ENCODE data around the gene TMEM44. TPM values are rescaled to one million over a fixed set of nuclear protein-coding genes. Genes with fewer than 3 reads are reported as not detected.

The TMEM44 gene
- total and polyA plus RNA-seq, 8 donors, result 13.4 to 46.2 (median 34.9) TPM

DNA sequence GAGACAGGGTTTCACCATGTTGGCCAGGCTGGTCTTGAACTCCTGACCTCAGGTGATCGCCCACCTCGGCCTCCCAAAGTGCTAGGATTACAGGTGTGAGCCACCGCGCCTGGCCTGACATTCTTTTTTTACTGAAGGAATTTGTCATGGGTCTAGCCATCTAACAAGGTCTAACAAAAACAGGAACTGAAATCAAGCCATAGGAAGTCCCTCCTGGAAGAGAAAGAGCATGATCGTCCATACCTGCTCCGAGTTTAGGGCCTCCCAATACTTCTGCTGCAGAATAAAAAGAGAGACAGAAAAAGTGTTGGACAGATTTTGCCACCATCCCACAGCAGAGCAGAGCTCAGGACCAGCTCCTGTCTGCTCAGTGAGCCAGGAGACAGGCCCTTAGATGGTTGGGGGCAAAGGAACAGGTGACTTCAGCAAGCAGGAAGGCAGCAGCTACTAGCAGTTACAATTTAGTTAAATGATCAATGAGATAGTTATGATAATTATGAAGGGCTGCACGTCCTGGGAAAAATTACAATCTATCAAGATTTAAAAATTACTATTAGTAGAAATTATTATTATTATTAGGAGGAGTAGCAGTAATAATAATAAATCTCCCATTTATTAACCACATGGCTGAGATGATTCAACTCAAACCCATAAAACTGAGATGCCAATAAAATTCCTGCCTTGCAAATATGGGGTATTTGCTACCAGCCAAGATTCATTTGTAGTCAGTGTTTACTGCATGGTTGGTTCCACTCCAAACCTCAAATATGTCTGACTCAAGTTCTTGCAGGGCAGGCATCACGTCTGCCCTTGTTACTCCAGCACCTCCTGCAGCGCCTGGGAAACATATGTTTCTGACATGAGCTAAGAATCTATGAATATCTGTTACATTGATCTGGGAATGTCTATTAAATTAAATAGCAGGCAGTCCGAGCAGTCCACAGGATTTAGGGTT lies 40.1 kb downstream of the TMEM44 start:
- ATAC-seq, result peak; percentile 76
- H3K27ac ChIP-seq, result no peak overlapping the region
- H3K9me3 ChIP-seq, result no peaks in the 10 kb centered on the region
- peaks cover 0 to 15% of the 10 kb centered on the region in 2 donors for H3K4me1 ChIP-seq
- H3K27me3 ChIP-seq, result no peaks in the 10 kb centered on the region
- DNase-seq, result peak in 1 of 4 donors; percentile 8
- no peak for TF ChIP-seq CTCF (IDR thresholded peaks at IDR 0.05)
- no peaks in the 10 kb centered on the region for H3K36me3 ChIP-seq
- intact Hi-C loops (cut with DNase I), result no loop called here
- H3K4me3 ChIP-seq, result no peak overlapping the region

DNA sequence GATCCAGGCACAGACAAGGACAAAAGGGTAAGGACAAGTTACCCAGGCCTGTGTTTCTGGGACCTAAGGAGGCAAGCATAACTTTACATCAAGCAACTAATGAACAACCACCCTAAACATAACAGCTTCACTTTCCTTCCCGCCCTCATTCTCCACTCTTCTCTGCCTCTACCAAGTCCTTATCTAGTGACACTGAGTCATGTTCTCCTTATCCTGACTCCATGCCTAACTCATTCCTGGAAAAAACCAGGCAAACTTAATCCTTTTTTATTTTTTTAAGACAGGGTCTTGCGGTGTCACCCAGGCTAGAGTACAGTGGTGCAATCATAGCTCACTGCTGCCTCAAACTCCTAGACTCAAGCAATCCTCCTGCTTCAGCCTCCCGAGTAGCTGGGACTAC lies 44.5 kb downstream of the TMEM44 start:
- H3K27ac ChIP-seq, result no peak overlapping the region
- peaks cover 0 to 9% of the 10 kb centered on the region in 2 donors for H3K36me3 ChIP-seq
- no peak overlapping the region for H3K4me3 ChIP-seq
- no peaks in the 10 kb centered on the region for H3K9me3 ChIP-seq
- intact Hi-C loops (cut with DNase I), result no loop called here
- no peak for TF ChIP-seq CTCF (IDR thresholded peaks at IDR 0.05)
- no peaks in the 10 kb centered on the region for H3K27me3 ChIP-seq
- peaks cover 9 to 48% of the 10 kb centered on the region in 2 donors for H3K4me1 ChIP-seq
- no peak for DNase-seq
- no peak for ATAC-seq

DNA sequence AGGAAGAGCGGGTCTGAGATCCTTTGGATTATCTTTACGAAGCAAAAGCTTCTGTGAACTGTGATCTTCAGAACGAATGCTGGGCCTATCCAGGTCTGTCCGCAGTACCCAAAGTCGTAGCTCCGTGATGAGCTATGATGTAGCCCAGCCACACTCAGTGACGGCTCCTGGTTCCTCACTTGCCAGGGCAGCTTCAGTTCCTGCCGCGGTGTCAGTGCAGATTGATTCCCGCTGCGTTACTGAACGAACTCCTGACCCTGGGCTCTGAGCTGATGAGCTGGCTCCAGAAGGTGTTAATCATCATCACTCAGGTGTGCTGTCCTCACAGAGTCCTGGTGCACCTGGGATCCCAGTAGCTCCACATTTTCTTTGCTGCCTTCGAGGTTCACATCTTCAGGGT lies 45.0 kb downstream of the TMEM44 start:
- ATAC-seq, result no peak
- intact Hi-C loops (cut with DNase I), result no loop called here

DNA sequence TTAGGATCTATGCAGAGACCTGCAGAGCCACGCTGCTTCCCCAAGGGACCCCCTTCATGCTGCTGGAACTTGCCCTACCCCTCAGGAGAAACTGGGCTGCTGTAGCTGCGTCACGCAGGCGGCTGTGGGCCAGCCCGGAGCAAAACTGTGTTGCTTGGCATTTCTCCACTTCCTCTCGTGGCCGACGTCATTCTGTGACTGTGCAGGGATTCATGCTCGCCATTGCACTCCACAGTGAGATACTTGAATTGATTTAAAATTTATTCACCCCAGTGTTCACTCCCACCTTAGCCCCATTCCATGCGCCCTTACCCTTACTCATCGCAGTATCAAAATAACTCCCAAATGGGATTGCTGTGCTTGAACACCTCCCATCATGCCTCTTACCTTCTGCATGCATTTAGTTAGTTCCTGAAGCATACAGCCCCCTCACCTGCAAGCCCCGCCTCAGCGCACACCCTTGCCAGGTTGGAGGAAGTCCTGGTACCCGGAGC lies 45.7 kb downstream of the TMEM44 start:
- Histone ChIP-seq H3K27ac (peak overlapping the region in 1 of 2 donors; percentile 74), H3K9me3 (no peaks in the 10 kb centered on the region), H3K4me3 (no peak overlapping the region), H3K27me3 (no peaks in the 10 kb centered on the region), H3K4me1 (peaks cover 9 to 39% of the 10 kb centered on the region in 2 donors), H3K36me3 (peaks cover 0 to 9% of the 10 kb centered on the region in 2 donors)
- intact Hi-C loops (cut with DNase I), result no loop called here
- peak in 2 of 4 donors; percentile 73 to 87 for DNase-seq
- no peak for TF ChIP-seq CTCF (IDR thresholded peaks at IDR 0.05)
- peak; percentile 8 for ATAC-seq

More for the DNA sequence above, 45.0 kb downstream of the TMEM44 start:
- no peak overlapping the region for H3K27ac ChIP-seq
- no peaks in the 10 kb centered on the region for H3K9me3 ChIP-seq
- no peak for DNase-seq
- no peak for TF ChIP-seq CTCF (IDR thresholded peaks at IDR 0.05)
- H3K27me3 ChIP-seq, result no peaks in the 10 kb centered on the region
- H3K4me3 ChIP-seq, result no peak overlapping the region
- peaks cover 0 to 9% of the 10 kb centered on the region in 2 donors for H3K36me3 ChIP-seq
- peaks cover 9 to 45% of the 10 kb centered on the region in 2 donors for H3K4me1 ChIP-seq

GRCh38 chr3:194586836-194587235 lies 46.4 kb downstream of the TMEM44 start:
- Histone ChIP-seq H3K9me3 (no peaks in the 10 kb centered on the region), H3K36me3 (peaks cover 0 to 9% of the 10 kb centered on the region in 2 donors), H3K27me3 (no peaks in the 10 kb centered on the region), H3K4me1 (peaks cover 9 to 39% of the 10 kb centered on the region in 2 donors), H3K4me3 (no peak overlapping the region), H3K27ac (peak overlapping the region in 1 of 2 donors; percentile 74)
- intact Hi-C loops (cut with DNase I), result no loop called here
- TF ChIP-seq CTCF (IDR thresholded peaks at IDR 0.05), result no peak
- DNase-seq, result no peak
- ATAC-seq, result peak; percentile 12
